Brain microvascular endothelial cell (primary cell): ENCODE results near the gene OTOG.

Experiments used
- DNase-seq: peaks from one replicate; pipeline ENCODE4 v3.0.0-alpha.2; 2020
- H3K27ac ChIP-seq: fragments of 250-450 bp; sonication (Bioruptor Pico); 2 replicates; pipeline ENCODE4 v1.5.1; 2020; ENCODE audit warnings: mild to moderate bottlenecking, moderate library complexity
- H3K27me3 ChIP-seq: fragments of 250-450 bp; sonication (Bioruptor Pico); replicated peaks from 2 replicates; pipeline ENCODE4 v1.5.1; 2020; ENCODE audit warnings: mild to moderate bottlenecking
- H3K36me3 ChIP-seq: fragments of 250-450 bp; sonication (Bioruptor Pico); replicated peaks from 2 replicates; pipeline ENCODE4 v1.5.1; 2020; ENCODE audit warnings: mild to moderate bottlenecking
- H3K4me3 ChIP-seq: 2 replicates; pipeline ENCODE4 v1.5.1; 2011; ENCODE audit warnings: low read depth, mild to moderate bottlenecking, control low read depth, low read length, moderate library complexity
- in situ Hi-C: cut with HindIII; loops from 2 replicates; pipeline ENCODE4 v1.10.0; 2017; ENCODE audit warnings: low sequenced_read_pairs, low pct_ligation_motif_present
- TF ChIP-seq, protein P1 (sequence below): IDR thresholded peaks from 2 replicates; pipeline ENCODE4 v1.5.1; 2011; ENCODE audit warnings: low read depth, mild to moderate bottlenecking, moderate library complexity, low read length, control low read depth, inconsistent platforms; ENCODE audit errors: missing control alignments

The OTOG gene

GRCh38 chr11:17526931-17527627 is 20.0 kb upstream of the OTOG start:
- Histone ChIP-seq H3K27ac (no peak overlapping the region), H3K4me3 (no peak overlapping the region), H3K27me3 (peaks cover 12% of the 10 kb centered on the region), H3K36me3 (no peaks in the 10 kb centered on the region)
- in situ Hi-C loops: no loop called here
- TF ChIP-seq, protein P1, sequence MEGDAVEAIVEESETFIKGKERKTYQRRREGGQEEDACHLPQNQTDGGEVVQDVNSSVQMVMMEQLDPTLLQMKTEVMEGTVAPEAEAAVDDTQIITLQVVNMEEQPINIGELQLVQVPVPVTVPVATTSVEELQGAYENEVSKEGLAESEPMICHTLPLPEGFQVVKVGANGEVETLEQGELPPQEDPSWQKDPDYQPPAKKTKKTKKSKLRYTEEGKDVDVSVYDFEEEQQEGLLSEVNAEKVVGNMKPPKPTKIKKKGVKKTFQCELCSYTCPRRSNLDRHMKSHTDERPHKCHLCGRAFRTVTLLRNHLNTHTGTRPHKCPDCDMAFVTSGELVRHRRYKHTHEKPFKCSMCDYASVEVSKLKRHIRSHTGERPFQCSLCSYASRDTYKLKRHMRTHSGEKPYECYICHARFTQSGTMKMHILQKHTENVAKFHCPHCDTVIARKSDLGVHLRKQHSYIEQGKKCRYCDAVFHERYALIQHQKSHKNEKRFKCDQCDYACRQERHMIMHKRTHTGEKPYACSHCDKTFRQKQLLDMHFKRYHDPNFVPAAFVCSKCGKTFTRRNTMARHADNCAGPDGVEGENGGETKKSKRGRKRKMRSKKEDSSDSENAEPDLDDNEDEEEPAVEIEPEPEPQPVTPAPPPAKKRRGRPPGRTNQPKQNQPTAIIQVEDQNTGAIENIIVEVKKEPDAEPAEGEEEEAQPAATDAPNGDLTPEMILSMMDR: no peak
- no peak for DNase-seq

DNA sequence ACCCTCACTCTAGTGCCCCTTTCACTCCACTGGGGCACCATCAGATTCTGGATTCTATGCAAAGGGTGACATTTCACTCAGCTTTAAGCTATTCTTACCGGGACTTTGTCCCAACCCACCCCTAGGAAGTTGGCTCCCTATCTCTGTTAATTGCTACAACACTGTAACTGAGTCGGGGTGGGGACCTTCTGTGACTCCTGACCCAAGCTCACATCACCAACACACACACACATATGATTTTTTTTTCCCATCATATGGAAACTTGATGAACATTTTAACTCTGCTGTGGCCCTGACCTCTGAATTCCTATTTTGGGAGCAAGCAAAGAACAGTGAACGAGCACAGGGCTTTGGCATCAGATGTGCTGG is 19.4 kb upstream of the OTOG start:
- DNase-seq: no peak
- Histone ChIP-seq H3K27me3 (peaks cover 12% of the 10 kb centered on the region), H3K36me3 (no peaks in the 10 kb centered on the region), H3K27ac (no peak overlapping the region), H3K4me3 (no peak overlapping the region)
- in situ Hi-C loops: no loop called here
- TF ChIP-seq, protein P1: no peak

GRCh38 chr11:17528181-17528691 is 18.8 kb upstream of the OTOG start:
- H3K27ac ChIP-seq: no peak overlapping the region
- H3K36me3 ChIP-seq: no peaks in the 10 kb centered on the region
- peak; percentile 54 for DNase-seq
- H3K4me3 ChIP-seq: no peak overlapping the region
- TF ChIP-seq, protein P1: peak; percentile 87
- H3K27me3 ChIP-seq: peaks cover 12% of the 10 kb centered on the region
- in situ Hi-C loops: no loop called here

- in situ Hi-C loops: no loop called here
- Histone ChIP-seq H3K36me3 (no peaks in the 10 kb centered on the region), H3K27me3 (peaks cover 12% of the 10 kb centered on the region), H3K4me3 (no peak overlapping the region), H3K27ac (no peak overlapping the region)
- TF ChIP-seq, protein P1: no peak
- no peak for DNase-seq
Observed at GRCh38 chr11:17528906-17529843, 17.9 kb upstream of the OTOG start.

- TF ChIP-seq, protein P1: no peak
- Histone ChIP-seq H3K27ac (no peak overlapping the region), H3K4me3 (no peak overlapping the region), H3K36me3 (no peaks in the 10 kb centered on the region), H3K27me3 (peaks cover 12% of the 10 kb centered on the region)
- no peak for DNase-seq
- in situ Hi-C loops: no loop called here
Observed at GRCh38 chr11:17529844-17530185, 17.2 kb upstream of the OTOG start.
